Esophagus squamous epithelium (tissue), 4 donors: ENCODE results near the gene SETD1B.

Source experiments
- POLR2A ChIP-seq, 4 donors: fragments of 450-650 bp; IDR thresholded peaks; one replicate each; pipeline ENCODE4 v1.6.1; 2017; ENCODE audit warnings: antibody characterized with exemption in 4 of 4, mild to moderate bottlenecking in 4 of 4, moderate library complexity in 3 of 4
- TF ChIP-seq, protein P1 (sequence below), 6 experiments: fragments of 450-650 bp in 4 of 6; fragments of 200-600 bp in 2 of 6; sonication (generic) in 2 of 6; IDR thresholded peaks; one replicate each; pipeline ENCODE4 v1.5.1; 2016 to 2019; ENCODE audit warnings: antibody characterized with exemption in 6 of 6, mild to moderate bottlenecking in 4 of 6, moderate library complexity in 4 of 6

DNA sequence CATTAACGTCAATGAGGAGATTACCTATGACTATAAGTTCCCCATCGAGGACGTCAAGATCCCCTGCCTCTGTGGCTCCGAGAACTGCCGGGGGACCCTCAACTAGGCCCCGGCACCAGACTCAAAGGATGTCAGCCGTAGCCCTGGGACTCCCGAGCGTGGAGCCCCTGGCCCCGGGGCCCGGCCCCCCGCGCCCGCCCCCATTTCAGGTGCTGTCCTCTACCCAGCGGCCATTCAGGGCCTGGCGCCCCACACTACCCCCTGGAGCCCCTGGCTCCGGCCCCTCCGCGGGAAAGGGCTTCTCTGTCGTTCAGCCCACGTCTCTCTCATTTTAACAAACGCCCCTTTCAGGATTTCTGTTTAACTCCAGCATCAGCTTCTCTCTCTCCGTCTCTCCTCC lies 26.3 kb downstream of the SETD1B start:
- TF ChIP-seq, protein P1, sequence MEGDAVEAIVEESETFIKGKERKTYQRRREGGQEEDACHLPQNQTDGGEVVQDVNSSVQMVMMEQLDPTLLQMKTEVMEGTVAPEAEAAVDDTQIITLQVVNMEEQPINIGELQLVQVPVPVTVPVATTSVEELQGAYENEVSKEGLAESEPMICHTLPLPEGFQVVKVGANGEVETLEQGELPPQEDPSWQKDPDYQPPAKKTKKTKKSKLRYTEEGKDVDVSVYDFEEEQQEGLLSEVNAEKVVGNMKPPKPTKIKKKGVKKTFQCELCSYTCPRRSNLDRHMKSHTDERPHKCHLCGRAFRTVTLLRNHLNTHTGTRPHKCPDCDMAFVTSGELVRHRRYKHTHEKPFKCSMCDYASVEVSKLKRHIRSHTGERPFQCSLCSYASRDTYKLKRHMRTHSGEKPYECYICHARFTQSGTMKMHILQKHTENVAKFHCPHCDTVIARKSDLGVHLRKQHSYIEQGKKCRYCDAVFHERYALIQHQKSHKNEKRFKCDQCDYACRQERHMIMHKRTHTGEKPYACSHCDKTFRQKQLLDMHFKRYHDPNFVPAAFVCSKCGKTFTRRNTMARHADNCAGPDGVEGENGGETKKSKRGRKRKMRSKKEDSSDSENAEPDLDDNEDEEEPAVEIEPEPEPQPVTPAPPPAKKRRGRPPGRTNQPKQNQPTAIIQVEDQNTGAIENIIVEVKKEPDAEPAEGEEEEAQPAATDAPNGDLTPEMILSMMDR (IDR thresholded peaks at IDR 0.05): no peak
- no peak for TF ChIP-seq POLR2A (IDR thresholded peaks at IDR 0.05)
